ENCODE results near the gene ZNF213.
A peak's percentile ranks its signal among the peaks of the same experiment; 100 is the strongest.
"Not testable (repeated sequence)": the region's sequence is repeated elsewhere in the genome, so short reads cannot be mapped to it uniquely, and the experiment has no call there.

Gene ZNF213

DNA sequence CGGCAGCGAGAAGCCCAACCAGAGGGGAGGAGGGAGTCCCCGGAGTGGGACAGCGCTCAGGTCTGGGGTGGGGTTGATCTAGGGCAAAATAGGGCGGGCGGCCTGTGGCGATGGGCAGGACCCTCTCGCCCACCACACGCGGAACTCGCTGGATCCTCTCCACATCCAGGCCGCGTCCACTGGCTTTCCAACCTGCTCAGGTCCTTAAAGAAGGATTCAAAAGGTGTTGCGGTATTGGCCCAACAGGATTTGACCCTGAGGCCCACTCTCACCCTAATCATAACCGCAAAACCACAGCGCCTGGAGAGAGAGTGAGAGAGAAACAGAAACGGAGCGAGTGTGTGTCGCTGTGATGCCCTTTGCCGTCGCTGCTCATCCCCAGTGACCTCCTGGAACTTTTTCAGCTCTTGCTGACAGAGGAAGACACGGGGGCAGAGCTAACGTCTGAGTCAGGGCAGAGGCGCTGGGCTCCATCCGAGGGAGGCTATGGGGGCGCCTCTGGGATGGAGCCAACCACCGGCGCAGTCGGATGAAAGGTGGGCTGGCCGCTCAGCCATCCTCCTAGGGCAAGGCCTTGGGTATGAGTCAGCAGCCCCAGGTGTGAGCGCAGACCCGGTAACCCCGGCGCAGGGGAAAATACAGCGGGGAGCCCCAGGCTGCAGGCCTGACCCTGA, 36.5 kb downstream of the ZNF213 start:
- peak; percentile 56 for DNase-seq

- DNase-seq, result peak; percentile 50
These were observed 37.2 kb downstream of the ZNF213 start for GRCh38 chr16:3171855-3172593.

GRCh38 chr16:3173892-3174617, 39.2 kb downstream of the ZNF213 start:
- no peak for DNase-seq

GRCh38 chr16:3174618-3175148, 39.9 kb downstream of the ZNF213 start:
- no peak for DNase-seq

GRCh38 chr16:3175157-3176093, 40.6 kb downstream of the ZNF213 start:
- DNase-seq, result peak; percentile 29

DNA sequence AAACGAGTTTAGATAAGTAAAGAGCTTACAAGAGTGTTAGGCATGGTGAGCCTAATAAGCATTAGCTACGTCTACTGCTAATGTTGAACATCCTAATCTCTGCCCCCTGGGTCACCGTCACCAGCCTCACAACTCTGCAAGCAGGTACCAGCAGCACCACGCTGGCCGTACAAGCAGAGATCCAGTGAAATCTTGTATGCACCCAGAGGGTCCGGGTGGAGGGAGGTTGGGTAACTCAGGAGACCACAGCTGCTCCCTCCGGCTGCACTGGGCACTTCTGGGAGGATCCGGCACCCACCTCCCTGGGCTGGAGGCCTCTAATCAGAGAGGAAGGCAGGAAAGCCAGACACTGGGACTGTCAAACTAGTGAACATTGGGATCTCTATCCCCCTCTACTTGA, 44.8 kb downstream of the ZNF213 start:
- no peak for DNase-seq

DNA sequence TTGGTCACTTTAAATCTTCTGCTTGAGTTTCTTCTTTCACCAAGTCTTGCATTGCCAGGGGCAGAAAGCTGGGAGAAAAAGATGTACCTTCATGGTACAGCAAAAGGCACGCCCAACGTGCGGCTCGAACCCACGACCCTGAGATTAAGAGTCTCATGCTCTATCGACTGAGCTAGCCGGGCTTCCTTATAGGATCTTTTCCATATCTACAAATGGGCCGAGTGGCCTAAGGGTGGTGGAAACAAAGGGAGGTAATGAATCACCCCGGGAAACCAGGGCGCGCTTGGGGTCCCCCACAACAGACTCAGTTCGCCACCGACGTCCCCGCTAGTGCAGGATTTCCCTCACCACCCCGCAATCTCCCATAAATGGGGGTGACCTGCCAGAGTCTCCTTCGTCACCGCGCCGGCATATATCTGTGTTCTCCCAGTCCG, 45.6 kb downstream of the ZNF213 start:
- no peak for DNase-seq

DNA sequence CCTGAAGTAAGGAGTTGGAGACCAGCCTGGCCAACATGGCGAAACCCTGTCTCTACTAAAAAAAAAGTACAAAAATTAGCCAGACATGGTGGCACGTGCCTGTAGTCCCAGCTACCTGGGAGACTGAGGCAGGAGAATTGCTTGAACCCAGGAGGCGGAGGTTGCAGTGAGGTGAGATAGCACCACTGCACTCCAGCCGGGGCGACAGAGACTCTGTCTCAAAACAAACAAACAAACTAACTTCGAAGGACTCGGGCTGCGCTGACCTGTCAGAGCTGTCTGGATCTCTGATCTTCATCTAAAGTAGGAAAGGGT, 47.4 kb downstream of the ZNF213 start:
- DNase-seq, result not testable (repeated sequence)

DNA sequence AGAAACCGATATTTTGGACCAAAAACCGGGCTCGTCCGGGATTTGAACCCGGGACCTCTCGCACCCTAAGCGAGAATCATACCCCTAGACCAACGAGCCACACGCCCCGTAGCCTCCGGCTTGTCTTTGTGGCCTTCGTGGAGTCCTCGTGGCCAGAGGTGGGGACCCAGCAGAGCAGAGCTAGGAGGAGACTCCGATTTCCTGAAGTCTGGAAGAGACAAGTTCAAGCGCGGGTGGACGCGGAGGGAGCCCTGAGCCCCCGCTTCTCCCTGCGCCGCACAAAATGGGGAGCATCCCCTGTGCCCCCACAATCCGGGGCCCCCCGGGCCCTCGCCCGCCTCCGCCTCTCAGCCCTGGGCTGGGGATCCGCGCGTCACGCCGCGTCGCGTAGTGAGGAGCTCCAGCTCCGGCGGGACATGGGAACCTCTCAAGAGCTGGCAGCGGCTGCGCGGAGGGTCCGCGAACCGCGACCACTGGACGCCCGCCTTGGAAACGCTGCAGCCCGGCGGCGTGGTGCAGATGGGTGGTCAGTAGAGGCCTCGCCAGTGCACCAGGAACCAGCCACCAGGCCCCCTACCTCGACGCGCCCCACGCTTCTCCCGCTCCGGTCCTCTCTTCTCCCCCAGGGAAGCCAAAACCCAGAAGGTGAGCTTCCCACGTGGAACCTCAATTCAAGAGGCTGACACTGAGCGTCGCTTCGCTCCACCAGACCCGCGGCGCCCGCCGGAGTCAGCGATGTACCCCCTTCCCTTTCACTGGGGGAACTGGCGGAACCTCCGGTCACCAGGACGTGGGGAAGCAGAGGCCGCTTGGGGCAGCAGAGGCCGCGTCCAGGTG, 48.0 kb downstream of the ZNF213 start:
- DNase-seq, result peak; percentile 46

- no peak for DNase-seq
These were observed 48.8 kb downstream of the ZNF213 start for GRCh38 chr16:3183445-3184139.

DNA sequence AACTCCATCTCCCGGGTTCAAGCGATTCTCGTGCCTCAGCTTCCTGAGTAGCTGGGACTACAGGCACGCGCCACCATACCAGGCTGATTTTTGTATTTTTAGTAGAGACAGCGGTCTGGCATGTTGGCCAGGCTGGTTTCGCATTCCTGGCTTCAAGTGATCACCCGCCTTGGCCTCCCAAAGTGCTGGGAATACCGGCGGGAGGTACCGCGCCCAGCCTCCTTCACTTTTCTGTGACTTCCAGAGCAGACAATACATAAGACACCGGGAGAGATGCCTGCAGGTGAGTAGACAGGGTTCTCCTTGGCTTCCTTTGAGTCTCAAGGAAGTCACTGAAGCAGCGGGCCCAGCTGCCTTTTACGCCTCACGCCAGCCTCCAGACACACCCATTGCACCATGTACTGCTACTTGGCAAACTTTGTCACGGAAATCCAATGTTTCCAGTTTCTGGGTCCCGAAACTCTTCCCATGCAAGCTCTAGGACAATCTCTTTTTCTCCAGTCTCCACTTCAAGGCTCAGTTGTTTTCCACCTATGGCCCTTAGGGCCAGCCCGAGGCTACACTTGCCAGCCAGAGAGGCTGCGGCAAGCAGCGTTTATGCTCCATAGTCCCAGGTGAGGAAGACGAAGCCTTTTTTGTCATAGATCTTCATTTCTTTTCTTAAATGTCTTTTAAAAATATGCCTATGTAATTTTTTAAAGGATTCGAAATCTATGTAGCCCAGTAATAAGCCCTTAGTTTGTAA, 52.3 kb downstream of the ZNF213 start:
- DNase-seq, result no peak

DNA sequence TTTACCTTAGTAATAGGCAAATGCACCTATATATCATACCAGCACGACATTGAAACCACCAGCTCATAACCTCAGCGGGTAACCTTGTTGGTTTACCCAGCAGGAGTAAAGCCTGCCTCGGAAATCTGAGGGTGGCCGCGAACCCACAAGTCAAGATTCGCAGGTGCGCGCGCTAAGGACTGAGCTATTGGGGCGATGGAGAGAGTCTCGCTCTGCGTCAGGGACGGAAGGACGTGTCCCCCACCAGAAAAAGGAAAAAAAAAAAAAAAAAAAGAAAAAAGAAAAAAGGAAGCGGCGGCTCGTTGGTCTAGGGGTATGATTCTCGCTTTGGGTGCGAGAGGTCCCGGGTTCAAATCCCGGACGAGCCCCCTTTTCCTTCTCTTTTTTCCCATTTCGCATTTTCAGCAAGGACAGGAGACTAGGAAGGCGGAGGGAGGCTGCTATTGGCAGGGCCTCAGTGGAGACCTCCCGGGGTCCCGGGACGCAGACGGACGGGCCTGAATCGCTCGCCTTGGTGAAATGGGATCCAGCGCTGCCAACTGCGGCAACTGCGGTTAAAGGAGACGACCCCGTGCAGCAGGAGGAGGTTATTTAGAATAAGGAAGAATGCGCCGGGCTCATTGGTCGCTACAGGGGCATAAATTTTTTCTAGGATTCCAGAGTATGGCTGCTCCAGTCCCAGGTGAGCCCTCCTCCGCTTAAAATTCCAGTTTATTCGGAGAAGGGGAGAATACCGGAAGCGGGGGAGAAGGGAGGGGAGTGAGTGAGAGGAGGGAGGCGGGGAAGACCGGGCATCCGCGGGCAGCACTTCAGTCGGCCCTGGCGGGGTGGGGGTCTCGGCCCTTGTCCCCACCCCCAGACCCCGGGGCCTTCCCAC, 53.2 kb downstream of the ZNF213 start, which contains the start of gene OR1F1:
Gene OR1F1 (plus strand): TSS at position 407 of the 877 bp plus-strand sequence.
- DNase-seq, result peak; percentile 71

GRCh38 chr16:3188675-3188924, 53.8 kb downstream of the ZNF213 start:
- DNase-seq, result no peak

DNA sequence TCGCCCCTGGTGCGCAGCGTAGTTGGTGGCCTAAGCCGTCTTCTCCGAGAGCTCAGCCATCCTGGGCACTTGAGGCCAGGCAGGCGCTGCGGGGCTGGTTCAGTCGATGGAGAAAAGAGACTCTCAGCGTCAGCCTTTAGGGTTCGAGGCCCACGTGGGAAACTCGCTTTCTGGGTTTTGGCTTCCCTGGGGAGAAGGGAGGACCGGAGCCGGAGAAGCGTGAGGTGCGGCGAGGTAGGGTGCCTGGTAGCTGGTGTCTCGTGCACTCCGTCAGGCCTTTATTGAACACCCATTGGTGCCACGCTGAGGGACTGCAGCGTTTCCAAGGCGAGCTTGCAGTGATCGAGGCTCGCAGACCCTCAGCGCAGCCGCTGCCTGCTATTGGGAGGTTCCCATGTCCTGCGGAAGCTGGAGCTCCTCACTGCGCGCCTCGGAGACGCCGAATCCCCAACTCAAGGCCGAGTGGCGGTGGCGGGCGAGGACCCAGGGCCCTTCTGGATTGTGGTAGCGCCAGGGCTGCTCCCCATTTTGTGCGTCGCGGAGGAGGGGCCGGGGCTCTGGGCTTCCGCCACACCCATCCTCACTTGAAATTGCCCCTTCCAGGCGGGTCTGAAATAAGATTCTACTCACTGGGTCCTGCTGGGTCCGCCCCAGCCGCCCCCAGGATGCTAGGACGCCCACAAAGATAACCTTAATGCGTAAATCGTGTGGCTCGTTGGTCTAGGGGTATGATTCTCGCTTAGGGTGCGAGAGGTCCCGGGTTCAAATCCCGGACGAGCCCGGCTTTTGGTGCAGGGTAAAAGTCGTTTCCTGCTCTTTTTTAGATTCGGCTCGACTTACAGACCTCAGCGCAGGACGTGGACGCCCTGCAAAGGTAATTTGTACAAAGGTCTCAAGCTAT, 54.3 kb downstream of the ZNF213 start:
- DNase-seq, result peak; percentile 45

DNA sequence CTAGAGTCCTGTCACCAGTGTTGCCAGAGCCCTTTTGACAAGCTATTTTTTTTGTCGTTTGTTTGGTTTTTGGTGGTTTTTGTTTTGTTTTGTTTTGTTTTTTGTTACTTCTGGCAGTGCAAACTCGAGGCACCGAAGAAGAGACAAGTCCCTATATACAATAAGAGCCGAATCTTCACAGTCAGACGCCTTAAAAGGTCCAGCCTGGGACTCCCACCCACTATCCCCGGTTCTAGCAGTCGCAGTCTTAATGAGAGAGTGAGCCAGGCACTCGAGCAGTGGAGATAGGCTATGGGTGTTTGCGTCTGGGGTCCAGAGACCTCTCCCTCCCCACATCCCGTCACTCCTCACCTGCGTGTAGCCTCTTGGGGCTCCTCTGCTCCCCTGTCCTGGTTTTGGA, 55.0 kb downstream of the ZNF213 start:
- no peak for DNase-seq

GRCh38 chr16:3190949-3191353, 56.1 kb downstream of the ZNF213 start:
- DNase-seq, result no peak
